GM21723 (cell line): ENCODE measurements around the gene NLRC3.

Experiments
- ATAC-seq: cut with Tn5 transposase; IDR thresholded peaks from one replicate; pipeline ENCODE4 v1.9.1; 2021; ENCODE audit warnings: mild to moderate bottlenecking, moderate library complexity; ENCODE audit not compliant: unreplicated experiment

The NLRC3 gene

DNA sequence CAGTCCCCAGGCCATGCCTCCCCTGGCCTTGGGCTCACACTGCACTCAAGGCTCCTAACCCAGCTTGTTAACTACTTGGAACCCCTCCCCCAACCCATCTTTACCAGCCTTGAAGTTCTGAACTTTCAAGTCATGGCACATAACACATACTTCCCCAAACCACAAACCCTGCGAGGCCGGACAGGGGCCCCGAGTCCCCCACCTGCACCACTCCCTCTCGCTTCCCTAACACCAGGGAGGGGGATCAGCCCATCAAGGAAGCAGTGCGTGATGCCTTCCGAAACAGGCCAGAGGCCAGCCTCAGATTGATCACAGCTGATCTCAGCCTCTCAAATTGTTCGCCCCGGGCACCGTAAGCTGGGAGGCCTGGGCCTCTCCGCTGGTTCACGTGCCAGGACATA is 3.0 kb upstream of the NLRC3 start:
- no peak for ATAC-seq

DNA sequence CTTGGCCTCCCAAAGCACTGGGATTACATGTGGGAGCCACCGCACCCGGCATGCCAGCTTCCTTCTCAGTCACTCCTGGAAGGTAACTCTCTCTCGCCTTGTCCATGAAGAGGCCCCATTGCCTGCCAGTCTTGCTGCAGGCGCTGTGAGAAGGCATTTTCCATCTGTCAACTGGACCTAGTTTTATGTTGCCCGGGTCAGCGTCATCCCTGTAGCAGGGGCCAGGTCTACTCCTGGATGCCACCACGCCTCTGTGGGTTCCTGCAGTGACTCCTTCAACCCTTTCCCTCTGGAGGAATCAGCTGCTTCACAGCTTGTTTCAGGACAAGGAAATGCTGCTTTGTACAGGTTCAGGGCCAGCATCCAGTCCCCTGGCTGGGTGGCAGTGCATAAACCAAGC is 2.6 kb upstream of the NLRC3 start:
- ATAC-seq = no peak

DNA sequence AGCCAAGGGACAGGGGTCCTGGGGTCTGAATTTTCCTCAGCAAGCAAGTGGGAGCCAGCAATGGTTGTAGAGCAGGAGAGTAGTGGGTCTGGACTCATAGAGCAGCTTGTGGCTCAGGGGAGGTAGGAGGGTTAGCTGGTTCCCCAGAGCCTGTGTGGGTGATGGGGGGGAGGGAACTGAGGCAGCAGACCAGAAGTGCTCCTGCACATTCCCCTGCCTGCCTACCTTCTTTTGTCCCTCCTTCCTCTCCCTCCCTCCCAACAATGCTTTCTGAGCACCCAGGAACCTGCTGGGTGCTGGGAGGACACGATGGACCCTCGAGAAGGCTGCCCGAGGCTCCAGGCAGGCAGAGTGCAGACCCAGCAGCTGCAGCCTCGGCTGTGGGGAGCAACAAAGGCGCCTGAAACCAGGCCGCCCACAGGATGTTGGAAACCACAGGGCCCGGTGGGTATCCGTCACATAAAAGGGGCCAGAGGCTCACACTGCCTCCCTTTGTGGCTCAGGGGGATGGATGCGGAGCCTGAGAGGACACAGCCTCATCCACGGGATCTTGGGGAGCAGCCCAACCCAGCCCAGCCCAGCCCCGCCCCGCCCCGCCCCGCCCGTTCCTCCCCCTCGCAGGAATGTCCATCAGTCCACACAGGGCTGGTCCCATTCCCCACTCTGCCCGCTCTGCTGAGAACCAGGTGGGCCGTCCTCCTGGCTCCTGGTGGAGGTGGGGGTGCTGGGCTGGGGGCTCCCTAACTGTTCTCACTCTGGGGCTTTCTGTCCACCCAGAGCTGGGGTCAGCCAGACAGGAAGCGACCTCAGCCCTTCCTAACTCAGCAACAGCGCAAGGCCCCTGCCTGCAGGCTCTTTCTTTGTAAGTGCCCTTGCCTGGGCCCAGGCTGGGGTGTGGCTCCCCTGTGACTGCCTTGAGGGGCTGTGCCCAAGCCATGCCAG is 1.7 kb upstream of the NLRC3 start:
- peak; percentile 69 for ATAC-seq

DNA sequence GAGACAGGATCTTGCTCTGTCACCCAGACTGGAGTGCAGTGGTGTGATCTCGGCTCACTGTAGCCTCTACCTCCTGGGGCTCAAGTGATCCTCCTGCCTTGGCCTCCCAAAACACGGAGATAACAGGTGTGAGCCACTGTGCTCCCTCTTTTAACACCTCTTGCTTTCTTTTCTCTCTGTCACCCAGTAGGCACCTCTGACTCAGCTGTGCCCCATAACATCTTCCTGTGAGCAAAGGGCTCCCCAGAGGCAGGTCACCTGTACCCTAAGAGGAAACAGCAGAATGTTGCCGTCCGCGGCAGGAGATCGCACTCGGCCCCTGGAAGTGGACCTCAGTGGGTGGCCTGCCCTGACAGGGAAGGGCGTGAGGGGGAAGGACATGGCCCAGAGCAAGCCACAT is 918 bp upstream of the NLRC3 start:
- ATAC-seq = no peak

DNA sequence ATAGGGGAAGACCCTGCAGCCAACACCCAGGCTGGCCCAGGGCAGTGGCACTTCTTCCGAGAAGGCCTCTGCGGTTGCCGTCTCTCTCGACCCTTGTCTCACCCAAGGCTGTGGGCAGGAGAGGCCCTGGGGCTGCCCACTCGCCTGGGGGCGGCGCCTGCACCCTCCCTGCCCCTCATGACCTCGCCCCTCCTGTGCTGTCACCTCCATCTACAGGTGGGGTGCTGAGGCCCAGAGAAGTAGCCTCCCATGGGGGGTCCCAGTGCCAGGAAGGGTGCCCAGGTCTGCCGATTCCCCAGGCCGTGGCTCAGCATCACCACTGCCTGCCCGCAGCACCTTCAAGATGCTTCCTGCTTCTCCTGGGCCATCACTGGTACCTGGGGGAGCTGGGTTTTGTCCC is 992 bp downstream of the NLRC3 start:
- ATAC-seq = no peak

DNA sequence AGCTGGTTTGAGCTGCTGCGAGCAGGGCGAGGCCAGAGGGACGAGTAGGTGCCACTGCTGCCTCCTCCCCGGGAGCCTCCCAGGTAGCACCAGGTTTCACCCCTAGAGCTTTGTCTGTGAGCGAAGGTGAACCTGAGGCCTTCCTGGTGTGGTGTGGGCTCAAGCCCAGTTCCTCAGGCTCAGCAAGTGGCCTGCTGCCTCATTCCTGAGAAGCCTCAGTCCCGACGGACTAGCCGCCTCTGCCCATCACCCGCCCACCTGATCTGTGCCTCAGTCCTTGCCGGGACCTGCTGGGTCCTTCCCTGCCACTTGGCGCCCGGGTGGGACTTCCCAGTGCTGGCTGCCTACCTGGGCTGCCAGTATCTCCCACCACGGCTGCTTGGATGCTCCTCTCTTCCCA is 1.7 kb downstream of the NLRC3 start:
- ATAC-seq = no peak

DNA sequence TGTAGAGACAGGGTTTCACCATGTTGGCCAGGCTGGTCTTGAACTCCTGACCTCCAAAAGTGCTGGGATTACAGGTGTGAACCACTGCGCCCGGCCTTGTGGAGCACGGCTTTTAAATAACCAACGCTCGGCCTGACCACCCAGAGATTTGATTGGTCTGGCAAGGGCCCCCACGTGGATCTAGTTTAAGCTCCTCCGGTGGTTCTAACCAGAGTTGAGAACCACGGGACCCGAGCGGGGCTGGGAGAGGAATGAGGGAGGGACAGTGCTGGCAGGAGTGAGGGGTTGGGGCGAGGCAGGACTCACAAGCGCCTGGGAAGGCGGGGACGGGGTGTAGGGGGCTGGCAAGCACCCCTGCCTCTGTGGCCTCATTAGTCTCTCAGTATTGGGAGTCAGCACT is 3.0 kb downstream of the NLRC3 start:
- ATAC-seq = no peak

DNA sequence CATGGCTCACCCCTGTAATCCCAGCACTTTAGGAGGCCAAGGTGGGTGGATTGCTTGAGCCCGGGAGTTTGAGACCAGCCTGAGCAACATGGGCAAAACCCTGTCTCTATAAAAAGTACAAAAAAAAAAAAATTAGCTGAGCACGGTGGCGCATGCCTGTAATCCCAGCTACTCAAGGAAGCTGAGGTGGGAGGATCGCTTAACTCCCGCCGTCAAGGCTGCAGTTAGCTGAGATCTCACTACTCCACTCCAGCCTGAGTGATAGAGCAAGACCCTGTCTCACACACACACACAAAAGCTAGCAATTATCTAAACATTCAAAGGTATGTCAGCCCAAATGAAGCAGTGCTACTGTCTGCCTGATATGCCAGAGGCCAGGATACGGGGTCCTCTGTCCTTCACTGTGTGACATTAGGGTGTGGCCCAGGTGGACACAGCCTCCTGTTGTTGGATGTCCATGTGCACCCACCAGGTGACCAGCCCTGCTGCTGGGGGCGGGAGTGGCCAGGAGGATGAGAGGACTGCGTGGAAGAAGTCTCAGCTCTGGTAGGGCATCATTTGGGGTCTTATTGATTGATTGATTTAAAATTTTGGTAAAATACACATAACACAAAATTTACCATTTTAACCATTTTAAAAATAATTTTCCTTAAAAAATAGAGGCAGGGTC is 3.9 kb downstream of the NLRC3 start:
- ATAC-seq = no peak

DNA sequence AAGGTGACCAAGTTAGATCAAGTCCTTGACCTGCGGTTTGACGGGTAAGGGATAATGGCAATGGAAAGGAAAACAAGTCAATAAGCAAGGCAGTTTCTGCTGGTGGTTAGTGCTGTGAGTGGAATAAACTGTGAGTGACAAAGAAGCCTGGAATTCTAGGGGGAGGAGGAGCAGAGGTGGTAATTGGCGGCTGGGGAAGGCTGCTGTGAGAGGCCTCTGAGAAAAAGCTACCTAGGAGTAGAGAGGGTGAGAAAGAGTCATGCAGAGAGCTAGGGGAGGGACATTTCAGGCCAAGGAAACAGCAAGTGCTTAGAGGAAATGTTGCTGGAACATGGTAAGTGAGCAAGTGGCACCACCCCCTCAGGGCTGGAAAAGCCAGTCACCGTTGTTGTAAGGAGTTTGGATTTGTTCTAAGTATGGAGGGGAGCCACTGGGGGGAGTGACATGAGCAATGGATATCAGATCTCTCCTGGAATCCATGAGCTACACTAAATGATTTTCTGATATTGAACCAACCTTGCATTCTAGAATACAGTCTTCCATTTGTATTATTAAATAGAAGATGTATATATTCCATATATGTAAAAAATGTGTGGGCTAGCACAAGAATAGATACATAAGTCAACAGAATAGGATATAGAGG is 6.7 kb downstream of the NLRC3 start:
- ATAC-seq = no peak

DNA sequence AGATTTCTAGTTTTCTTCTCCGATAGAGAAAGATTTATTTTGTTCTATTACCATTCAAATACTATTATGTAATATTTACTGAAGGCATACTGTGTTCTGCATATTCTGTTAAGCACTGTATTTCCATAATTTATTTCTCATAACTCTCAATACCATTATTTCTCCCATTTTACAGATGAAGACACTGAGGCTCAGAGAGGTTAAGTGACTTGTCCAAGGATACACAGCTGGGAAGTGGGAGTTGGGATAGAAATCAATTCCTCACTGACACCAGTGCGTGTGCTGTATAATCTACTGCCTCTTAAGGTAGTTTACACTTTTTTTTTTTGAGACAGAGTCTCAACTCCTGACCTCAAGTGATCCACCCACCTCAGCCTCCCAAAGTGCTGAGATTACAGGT is 7.4 kb downstream of the NLRC3 start:
- no peak for ATAC-seq

DNA sequence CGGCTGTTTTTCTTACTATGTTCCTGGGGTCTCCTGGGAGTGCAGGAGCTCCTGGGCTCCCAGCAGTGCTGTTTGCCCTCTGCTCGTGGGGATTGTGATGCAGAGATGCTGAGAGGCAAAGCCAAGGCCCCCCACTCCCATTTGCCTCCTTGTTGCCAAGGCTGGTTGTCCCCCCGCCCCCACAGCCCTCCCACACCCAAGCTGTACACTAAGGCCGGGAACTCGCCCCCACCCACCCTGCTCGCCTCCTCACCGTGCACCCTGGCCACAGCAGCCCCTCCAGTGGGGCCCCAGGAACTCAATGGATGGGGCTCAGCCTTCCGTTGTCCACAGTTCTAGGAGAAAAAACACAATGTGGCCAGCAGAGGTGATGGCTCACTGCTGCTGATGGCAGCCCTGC is 10.2 kb downstream of the NLRC3 start:
- no peak for ATAC-seq

DNA sequence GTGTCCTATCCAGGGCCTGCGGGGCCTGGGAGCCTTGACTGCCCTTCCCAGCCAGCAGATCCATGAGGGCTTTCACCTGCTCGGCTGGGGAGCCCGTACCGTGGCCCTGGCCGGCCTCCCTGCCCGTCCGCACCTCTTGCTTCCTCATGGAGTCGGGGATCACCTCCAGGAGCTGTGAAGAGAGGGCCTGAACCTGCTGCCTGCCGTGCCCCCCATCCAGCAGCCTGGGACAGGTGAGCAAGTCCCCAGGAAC is 12.4 kb downstream of the NLRC3 start:
- ATAC-seq = no peak

DNA sequence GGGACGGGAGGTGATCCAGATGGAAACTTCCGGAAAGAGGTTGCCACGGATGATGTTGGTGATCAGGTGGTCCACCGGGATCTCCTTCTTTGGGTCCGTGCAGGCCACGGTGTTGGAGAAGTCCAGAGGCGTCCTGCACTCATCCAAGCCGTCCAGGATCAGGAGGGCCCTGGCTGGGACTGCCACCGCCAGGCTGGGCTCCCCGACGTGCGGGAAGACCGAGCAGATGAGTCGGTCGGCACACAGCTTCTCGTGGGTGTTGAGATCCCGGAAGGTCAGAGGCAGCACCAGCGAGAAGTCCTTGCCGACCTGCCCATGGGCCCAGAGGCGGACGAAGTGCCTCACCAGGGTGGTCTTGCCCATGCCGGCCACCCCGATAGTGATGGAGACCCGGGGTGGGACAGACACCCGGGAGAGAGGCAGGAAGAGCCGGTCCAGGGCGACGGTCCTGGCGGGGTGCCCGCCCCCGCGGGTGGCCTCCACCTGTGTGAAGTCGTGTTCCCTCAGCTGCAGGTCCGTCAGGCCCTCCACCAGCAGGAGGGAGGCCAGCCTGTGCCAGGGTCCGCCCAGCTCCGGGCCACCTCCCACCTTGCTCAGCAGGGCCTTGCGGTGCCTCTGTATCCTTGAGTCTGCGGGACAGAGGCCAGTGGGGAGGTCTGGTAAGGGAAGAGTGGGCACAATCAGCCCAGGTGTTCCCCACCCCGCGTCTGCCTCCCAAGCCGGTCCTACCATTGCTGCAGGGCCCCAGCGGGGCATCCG is 12.9 kb downstream of the NLRC3 start:
- ATAC-seq = no peak

DNA sequence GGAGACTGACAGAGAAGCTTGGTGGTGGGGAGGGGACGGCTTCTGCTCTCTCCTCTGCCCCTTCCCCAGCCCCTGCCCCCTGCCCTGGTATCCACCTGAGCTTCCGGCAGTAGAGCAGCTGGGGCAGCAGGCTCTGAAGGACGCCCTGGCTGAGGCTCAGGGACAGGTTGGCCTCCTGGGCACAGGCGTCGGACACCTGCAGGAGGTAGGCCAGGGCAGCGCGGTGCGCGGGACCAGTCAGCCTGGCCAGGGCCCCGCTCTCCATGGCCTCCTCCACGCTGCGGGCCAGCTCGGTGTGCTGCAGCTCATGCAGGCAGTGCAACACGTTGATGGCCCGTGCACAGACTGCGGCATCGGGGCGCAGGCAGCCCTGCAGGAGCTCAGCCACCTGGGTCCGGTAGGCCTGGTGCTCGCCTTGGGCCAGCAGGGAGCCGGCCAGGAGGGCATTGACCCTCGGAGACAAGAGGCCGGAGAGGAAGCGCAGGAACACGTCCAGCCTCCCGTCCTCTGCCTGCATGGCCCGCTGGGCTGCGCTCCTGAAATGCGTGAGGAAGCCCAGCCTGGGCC is 14.2 kb downstream of the NLRC3 start:
- ATAC-seq = no peak

DNA sequence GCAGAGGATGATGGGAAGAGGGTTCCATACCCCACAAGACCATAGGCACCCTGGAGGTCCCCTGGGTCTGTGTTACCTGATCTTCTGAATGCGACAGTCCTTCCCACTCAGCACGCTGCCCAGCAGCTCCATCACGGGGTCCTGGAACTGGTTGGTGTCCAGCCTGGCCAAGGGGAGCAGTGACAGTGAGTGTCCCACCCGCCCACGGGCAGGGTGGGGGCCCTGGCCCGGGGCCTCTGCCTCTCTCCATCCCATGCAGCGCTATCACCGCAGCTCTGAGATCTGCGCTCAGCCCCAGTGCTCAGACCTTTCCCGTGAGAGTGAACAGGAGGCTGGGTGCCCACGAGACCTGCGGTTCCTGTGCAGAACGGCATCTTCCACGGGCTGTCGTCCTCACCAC is 15.6 kb downstream of the NLRC3 start:
- no peak for ATAC-seq

DNA sequence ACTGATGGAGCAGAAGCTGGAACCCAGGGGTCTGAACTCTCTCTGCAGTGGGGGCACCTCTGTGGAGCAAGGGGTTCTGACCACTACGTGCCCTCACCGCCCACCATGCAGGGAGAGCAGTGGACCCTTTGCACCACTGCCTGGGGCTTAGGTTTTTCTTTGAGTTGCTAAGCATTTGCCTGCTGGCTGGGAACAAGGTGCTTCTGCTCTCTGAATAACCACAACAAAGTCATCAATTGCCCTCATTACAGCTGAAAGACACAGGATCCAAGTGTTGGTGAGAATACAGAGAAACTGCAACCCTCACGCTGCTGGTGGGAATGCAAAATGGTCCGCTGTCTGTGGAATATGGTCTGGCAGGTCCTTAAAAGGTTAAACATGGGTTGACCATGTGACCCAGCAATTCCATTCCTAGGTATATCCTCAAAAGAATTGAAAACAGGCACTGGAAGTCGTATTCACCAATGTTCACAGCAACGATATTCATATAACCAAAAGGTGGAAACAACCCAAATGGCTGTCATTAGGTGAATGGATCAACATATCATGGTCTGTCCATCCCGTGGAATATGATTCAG is 22.8 kb downstream of the NLRC3 start:
- ATAC-seq = no peak

DNA sequence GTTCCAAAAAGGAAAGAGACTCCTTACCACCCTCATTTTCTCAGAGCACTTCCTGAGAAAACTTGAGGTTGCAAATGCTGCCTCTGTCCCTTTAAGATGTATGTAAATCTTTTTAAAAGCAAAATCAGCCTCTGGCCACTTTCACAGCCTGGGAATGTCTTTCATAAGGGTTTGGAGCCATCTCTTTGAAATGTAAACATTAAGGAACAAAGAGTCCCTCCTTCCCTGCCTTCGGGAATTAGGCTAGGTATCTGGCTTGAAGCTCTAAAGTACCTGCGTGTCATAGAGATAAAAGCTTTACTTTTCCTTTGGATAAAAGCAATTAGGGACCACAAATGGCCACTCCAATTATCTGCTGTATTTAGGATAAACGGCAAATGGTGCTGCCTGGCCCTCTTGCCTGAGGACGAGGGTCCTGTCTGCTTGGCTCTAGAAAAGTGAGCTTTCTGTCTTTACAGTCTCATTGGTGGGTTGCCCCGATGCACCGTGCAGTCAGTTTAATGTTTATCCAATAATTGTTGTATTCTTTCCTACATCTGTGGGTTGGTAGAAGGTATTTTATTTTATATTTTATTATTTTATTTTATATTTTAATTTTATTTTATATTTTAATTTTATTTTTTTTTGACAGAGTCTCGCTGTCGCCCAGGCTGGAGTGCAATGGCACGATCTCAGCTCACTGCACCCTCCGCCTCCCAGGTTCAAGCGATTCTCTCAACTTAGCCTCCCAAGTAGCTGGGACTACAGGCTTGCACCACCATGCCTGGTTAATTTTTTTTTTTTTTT is 23.9 kb downstream of the NLRC3 start:
- no peak for ATAC-seq

DNA sequence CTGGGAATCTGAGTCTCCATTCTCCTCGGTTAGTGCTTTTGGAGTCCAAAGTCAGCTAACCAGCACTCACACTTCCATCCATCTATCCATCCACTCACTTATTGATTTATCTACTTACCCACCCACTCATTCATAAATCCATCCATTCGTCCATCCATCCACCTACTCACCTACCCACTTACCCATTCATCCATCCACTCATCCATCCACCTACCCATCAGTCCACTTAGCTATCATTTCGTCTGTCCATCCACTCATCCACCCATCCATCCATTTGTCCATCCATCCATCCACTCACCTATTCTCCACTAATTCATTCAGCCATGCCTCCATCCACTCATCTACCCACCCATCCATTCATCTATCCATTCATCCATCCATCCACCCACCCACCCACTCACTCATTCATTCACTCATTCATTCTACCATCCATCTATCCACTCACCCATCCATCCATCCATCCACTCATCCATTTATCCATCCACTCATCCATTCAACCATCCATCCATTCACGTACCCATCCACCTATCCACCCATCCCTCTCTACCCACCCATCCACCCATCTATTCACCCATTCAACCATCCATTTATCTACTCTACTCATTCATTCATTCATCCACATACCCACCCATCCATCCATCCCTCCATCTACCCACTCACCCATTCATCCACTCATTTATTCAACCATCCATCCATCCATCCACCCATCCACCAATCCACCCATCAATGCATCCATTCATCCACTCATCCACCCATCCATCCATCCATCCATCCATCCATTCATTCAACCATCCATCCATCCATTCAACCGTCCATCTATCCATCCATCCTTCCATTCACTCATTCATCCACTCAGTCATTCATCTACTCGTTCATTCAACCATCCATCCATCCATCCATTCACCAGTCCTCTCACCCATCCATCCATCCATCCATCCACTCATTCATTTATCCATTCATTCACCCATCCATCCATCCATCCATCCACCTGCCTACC is 26.1 kb downstream of the NLRC3 start:
- no peak for ATAC-seq

DNA sequence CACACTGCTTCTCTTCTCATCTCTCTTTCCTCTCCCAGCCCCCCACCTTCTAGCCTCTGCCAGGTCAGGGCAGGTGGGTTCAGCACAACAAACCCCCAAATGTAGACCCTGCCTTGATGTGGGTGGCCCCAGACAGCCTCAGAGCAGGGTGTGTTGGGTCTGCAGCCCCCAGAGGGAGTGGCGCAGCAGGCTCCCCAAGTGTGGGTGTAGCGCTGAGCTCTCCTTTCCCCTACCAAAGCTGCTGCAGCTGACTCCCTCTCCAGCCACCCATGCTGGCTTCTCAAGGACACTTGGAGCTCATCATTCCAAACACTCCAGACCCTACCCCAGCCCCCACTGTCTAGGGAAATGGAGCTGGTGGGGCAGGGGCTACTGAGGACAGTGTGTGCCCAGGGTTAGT is 27.3 kb downstream of the NLRC3 start:
- ATAC-seq = no peak
